Vagina (tissue), 2 donors: ENCODE measurements around the gene LPIN3.

ENCODE experiments used
- CTCF ChIP-seq, 3 experiments: fragments of 450-650 bp in 2 of 3; fragments of 200-600 bp in 1 of 3; sonication (generic) in 1 of 3; IDR thresholded peaks; one replicate each; pipeline ENCODE4 v1.5.1; 2017 to 2019; ENCODE audit warnings: antibody characterized with exemption in 3 of 3, mild to moderate bottlenecking in 2 of 3, moderate library complexity in 2 of 3
- POLR2A ChIP-seq, 2 donors: fragments of 450-650 bp; IDR thresholded peaks; one replicate each; pipeline ENCODE4 v1.6.1; 2017; ENCODE audit warnings: antibody characterized with exemption in 2 of 2, mild to moderate bottlenecking in 2 of 2, moderate library complexity in 2 of 2
- POLR2AphosphoS5 ChIP-seq, 2 donors: sonication (generic); formaldehyde crosslinking; IDR thresholded peaks; one replicate each; pipeline ENCODE4 v1.9.0; 2017; ENCODE audit warnings: antibody characterized with exemption in 2 of 2, mild to moderate bottlenecking in 2 of 2, low read depth in 1 of 2; ENCODE audit not compliant: insufficient read depth in 1 of 2

- TF ChIP-seq POLR2A (IDR thresholded peaks at IDR 0.05) (no peak), CTCF (IDR thresholded peaks at IDR 0.05) (no peak), POLR2AphosphoS5 (IDR thresholded peaks at IDR 0.05; ENCODE audit: insufficient read depth in 1 of 2, low read depth in 1 of 2) (no peak)
Measured at GRCh38 chr20:41365777-41366545, 25.3 kb downstream of the LPIN3 start.
